Mesangial cell (primary cell): ENCODE data around the gene PPP4R4. TPM values are rescaled to one million over a fixed set of nuclear protein-coding genes. Genes with fewer than 3 reads are reported as not detected.

Experiments used
- total RNA-seq: library from RNA; depleted of rRNA; stranded (reverse); fragments of >200 nt; gene quantifications from 2 replicates; pipeline ENCODE4 v1.2.3, GENCODE V29; 2015

PPP4R4 gene, protein sequence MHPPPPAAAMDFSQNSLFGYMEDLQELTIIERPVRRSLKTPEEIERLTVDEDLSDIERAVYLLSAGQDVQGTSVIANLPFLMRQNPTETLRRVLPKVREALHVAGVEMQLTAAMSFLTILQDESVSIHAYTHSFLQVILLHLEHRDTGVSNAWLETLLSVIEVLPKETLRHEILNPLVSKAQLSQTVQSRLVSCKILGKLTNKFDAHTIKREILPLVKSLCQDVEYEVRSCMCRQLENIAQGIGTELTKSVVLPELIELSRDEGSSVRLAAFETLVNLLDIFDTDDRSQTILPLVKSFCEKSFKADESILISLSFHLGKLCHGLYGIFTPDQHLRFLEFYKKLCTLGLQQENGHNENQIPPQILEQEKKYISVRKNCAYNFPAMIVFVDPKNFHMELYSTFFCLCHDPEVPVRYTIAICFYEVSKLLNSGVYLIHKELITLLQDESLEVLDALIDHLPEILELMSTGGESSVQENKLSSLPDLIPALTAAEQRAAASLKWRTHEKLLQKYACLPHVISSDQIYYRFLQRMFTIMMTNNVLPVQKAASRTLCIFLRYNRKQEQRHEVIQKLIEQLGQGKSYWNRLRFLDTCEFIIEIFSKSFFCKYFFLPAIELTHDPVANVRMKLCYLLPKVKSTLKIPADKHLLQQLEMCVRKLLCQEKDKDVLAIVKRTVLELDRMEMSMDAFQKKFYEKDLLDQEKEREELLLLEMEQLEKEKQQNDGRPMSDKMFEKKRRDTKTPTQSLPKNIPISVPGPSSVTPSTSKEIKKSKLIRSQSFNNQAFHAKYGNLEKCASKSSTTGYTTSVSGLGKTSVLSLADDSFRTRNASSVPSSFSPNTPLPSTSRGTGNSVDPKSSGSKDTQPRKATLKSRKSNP
- 0.16 and 0.38 TPM in 2 replicates for total RNA-seq

GRCh38 chr14:94173885-94174603 is at the start of gene PPP4R4:
Gene PPP4R4, plus strand, starts transcription at chr14:94174322. Its CDS starts 144 bp downstream, at chr14:94174466.

GRCh38 chr14:94129111-94129757 is 44.9 kb upstream of the PPP4R4 start, which contains the start of gene IFI27L2:
Gene IFI27L2, minus strand, starts transcription at chr14:94129604. Its CDS starts 40 bp downstream, at chr14:94129564.

DNA sequence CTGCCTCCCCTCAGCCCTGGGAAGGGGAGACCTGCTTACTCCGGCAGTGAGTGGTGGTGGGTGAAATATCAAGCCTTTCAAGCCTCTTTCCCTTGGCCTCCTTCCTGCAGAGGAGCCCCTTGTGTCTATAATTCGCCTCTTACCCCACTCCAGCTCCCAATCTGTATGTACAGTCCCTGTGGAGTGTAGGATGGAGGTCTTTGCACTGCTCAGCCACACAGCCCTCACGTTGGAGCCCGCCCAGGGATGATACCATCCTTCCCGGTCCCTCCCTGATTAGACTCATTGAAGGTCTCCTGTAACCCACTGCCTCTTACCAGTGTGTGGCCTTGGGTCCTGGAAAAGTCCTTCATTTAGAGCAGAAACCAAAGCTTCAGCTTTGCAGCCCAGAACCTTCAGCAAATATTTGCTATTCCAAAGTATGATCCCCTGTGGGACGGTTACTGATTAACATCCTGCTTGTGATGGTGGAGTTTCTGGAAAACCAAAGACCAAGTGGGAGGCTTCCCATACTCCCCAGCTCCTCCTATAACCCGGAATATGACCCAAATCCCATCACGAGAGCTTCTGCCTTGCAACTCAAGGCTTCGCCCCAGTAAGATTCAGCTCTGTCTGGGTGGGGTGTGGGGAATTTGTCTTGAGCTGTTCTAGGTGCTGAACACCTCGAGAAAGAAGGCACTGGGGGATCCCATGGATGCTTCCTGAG is 118.9 kb downstream of the PPP4R4 start, which contains the start of gene SERPINA10:
Gene SERPINA10, minus strand, starts transcription at position 397 of the 706 bp plus-strand sequence. CDS start 2,675 bp downstream, outside the sequence.

GRCh38 chr14:94322648-94323570 is 148.8 kb downstream of the PPP4R4 start, which contains the start of gene SERPINA6:
Gene SERPINA6, minus strand, starts transcription at chr14:94323336. Its CDS starts 8,688 bp downstream, at chr14:94314648.

Other genes with a start within 250 kb of the PPP4R4 start
- not detected in 2 replicates for gene FAM181A, start 247.0 kb upstream of the PPP4R4 start, total RNA-seq
- gene ASB2, start 197.8 kb upstream of the PPP4R4 start, total RNA-seq, result 0.13 and 0.16 TPM in 2 replicates
- not detected in 2 replicates for gene CCDC197, start 177.0 kb upstream of the PPP4R4 start, total RNA-seq
- gene OTUB2, start 148.0 kb upstream of the PPP4R4 start, total RNA-seq, result 3.7 and 4.1 TPM in 2 replicates
- 57.3 and 92.7 TPM in 2 replicates for gene DDX24, start 93.1 kb upstream of the PPP4R4 start, total RNA-seq
- gene IFI27L1, start 93.0 kb upstream of the PPP4R4 start, total RNA-seq, result 15.0 and 22.0 TPM in 2 replicates
- 2.3 and 3.8 TPM in 2 replicates for gene IFI27, start 63.6 kb upstream of the PPP4R4 start, total RNA-seq
- 150 and 213 TPM in 2 replicates for gene IFI27L2, start 44.7 kb upstream of the PPP4R4 start, total RNA-seq
- not detected in 2 replicates for gene SERPINA10, start 118.9 kb downstream of the PPP4R4 start, total RNA-seq
- gene SERPINA6, start 149.0 kb downstream of the PPP4R4 start, total RNA-seq, result 0.16 TPM in 1 of 2 replicates, not detected in the other
- not detected in 2 replicates for gene SERPINA2, start 192.4 kb downstream of the PPP4R4 start, total RNA-seq
- gene SERPINA1, start 214.3 kb downstream of the PPP4R4 start, total RNA-seq, result 5.1 and 10.3 TPM in 2 replicates